ENCODE data around the gene ZNF143. TPM values are rescaled to one million over a fixed set of nuclear protein-coding genes. Genes with fewer than 3 reads are reported as not detected.

ZNF143 gene
- total and polyA plus RNA-seq, 12 donors: 6.1 to 28.8 (median 17.6) TPM

DNA sequence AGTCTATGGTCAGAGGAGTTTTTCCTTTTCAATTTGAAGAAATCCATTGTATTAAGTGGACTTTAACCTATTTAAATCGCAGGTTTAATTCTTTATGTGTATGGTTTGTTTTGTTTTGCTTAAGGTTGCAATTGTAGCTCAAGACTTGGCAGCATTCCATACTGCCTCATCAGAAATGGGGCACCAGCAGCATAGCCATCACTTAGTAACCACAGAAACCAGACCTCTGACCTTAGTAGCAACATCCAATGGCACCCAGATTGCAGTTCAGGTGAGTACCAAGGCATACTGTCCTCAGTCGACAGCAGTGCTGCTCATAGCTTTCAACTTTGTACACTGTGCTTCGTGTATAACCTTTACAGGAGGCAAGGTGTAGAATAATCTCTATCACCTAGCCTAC, 64.3 kb downstream of the ZNF143 start:
- ATAC-seq (no peak), DNase-seq (no peak)
- intact Hi-C loops (cut with DNase I): loop anchor here in 1 of 10 donors (5.0 to 10.0 kb wide), 2 partner anchors 52 to 800 kb away; no protein-coding TSS in a partner anchor
- H3K27ac ChIP-seq: no peak overlapping the region
- 96 to 98% methylated on average over 3 of the region's 3 CpGs for WGBS, 2 donors
- H3K36me3 ChIP-seq: peaks cover 0 to 69% (median 12%) of the 10 kb centered on the region in 9 donors
- TF ChIP-seq, protein P1, sequence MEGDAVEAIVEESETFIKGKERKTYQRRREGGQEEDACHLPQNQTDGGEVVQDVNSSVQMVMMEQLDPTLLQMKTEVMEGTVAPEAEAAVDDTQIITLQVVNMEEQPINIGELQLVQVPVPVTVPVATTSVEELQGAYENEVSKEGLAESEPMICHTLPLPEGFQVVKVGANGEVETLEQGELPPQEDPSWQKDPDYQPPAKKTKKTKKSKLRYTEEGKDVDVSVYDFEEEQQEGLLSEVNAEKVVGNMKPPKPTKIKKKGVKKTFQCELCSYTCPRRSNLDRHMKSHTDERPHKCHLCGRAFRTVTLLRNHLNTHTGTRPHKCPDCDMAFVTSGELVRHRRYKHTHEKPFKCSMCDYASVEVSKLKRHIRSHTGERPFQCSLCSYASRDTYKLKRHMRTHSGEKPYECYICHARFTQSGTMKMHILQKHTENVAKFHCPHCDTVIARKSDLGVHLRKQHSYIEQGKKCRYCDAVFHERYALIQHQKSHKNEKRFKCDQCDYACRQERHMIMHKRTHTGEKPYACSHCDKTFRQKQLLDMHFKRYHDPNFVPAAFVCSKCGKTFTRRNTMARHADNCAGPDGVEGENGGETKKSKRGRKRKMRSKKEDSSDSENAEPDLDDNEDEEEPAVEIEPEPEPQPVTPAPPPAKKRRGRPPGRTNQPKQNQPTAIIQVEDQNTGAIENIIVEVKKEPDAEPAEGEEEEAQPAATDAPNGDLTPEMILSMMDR (IDR thresholded peaks at IDR 0.05): no peak
- H3K27me3 ChIP-seq: no peaks in the 10 kb centered on the region
- H3K4me1 ChIP-seq: peaks cover 2 to 32% (median 18%) of the 10 kb centered on the region in 9 donors
- H3K4me3 ChIP-seq: no peak overlapping the region
- H3K9me3 ChIP-seq: no peaks in the 10 kb centered on the region

DNA sequence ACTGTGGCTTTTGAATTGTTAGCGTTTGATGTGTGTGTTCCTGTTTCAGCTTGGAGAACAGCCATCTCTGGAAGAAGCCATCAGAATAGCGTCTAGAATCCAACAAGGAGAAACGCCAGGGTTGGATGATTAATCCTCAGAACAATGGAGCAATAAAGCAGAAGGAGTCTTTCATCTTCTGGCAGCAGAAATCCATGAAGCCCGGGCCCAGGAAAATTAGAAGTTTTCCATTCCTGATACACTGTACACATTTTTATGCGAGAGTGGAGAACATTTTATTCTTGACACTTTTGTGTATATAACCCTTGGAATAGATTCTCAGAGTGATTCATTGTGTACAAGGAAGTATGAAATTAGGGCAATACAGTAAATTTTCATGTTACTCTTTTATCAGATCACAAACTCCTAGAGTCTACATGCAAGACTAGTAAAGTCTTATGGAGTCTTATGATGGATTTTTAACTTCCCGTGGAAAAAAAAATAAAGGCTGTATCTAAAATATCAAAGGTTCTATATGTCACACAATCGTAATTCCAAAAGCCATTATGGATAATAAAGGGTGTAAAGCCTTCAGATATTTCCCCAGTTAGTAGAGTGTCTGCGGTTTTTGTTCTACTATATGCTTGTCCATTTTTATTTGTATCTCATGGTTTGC, 66.8 kb downstream of the ZNF143 start:
- intact Hi-C loops (cut with DNase I): loop anchor here in 1 of 10 donors (5.0 to 10.0 kb wide), 2 partner anchors 50 to 797 kb away; no protein-coding TSS in a partner anchor
- Histone ChIP-seq H3K36me3 (peaks cover 0 to 44% (median 4%) of the 10 kb centered on the region in 9 donors), H3K4me3 (no peak overlapping the region), H3K27me3 (no peaks in the 10 kb centered on the region), H3K9me3 (no peaks in the 10 kb centered on the region), H3K27ac (peak overlapping the region in 4 of 10 donors; percentile 2 to 51 (median 12)), H3K4me1 (peaks cover 2 to 32% (median 18%) of the 10 kb centered on the region in 9 donors)
- TF ChIP-seq, protein P1 (IDR thresholded peaks at IDR 0.05): no peak
- ATAC-seq: peak in 7 of 8 donors; percentile 34 to 72 (median 58)
- WGBS, 2 donors: 51 to 57% methylated on average over 8 of the region's 8 CpGs
- peak in 1 of 2 donors; percentile 33 for DNase-seq

DNA sequence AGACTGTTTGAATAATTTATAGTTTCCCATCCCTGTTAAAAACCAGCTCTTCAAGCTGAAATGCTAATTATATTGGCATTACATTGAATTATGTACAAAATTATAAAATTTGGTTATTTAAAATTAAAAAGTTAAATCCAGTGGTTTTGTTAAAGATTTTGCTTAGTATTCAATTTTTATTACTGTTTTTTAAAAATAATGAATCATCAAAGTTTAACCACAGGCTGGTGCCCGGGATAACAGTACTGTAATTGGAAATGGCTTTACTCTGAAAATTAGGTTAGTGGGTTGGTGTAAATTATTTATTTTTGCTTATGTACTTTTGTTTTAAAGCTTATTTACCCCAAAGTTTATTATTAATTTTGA, 67.3 kb downstream of the ZNF143 start:
- no peaks in the 10 kb centered on the region for H3K9me3 ChIP-seq
- intact Hi-C loops (cut with DNase I): loop anchor here in 1 of 10 donors (5.0 to 10.0 kb wide), 2 partner anchors 49 to 797 kb away; no protein-coding TSS in a partner anchor
- no peak for DNase-seq
- TF ChIP-seq, protein P1 (IDR thresholded peaks at IDR 0.05): no peak
- no peak for ATAC-seq
- H3K4me3 ChIP-seq: no peak overlapping the region
- H3K27ac ChIP-seq: no peak overlapping the region
- H3K27me3 ChIP-seq: no peaks in the 10 kb centered on the region
- H3K4me1 ChIP-seq: peaks cover 2 to 32% (median 18%) of the 10 kb centered on the region in 9 donors
- WGBS, 2 donors: 98 to 100% methylated on average over 1 of the region's 1 CpG
- peaks cover 0 to 44% (median 4%) of the 10 kb centered on the region in 9 donors for H3K36me3 ChIP-seq

DNA sequence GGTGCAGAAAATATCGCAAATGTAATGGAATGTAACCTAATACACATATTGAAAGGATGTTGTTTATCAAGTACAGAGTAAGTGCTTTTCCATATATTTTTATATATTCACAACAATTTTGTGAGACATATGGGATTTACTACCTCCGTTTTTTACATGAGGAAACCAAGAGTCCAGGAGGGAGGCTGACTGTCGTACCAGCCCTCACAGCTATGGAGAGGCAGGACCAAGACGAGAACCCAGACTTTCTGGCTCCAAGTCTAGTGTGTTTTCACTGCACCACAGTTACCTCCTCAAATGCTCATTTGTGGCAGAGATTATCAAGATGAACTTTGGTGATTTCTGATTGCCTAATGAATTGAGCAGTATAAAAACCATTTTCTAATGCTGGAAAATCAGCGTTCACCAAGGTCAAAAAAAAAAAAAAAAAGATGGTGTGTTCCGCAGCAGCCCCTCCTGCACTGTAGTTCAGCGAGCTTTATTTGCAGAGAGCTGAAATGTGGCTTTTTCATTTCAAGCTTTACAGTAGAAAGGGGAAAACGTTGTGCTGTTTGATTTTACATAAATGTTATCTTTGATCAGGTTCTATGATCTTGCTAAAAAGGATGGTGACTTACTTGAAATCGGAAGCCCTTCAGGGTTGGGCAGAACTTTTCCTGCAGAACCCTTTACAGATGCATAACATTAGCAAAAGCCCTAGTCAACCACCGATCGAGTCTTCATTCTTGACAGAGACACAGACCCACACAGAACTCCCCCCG, 67.9 kb downstream of the ZNF143 start:
- peaks cover 0 to 44% (median 4%) of the 10 kb centered on the region in 9 donors for H3K36me3 ChIP-seq
- no peaks in the 10 kb centered on the region for H3K27me3 ChIP-seq
- intact Hi-C loops (cut with DNase I): loop anchor here in 1 of 10 donors (5.0 to 10.0 kb wide), 2 partner anchors 49 to 796 kb away; no protein-coding TSS in a partner anchor
- ATAC-seq: no peak
- 82 to 84% methylated on average over 12 of the region's 12 CpGs for WGBS, 2 donors
- no peak overlapping the region for H3K4me3 ChIP-seq
- peak overlapping the region in 4 of 10 donors; percentile 8 to 29 (median 17) for H3K27ac ChIP-seq
- DNase-seq: no peak
- TF ChIP-seq, protein P1 (IDR thresholded peaks at IDR 0.05): no peak
- H3K4me1 ChIP-seq: peaks cover 2 to 32% (median 18%) of the 10 kb centered on the region in 9 donors
- no peaks in the 10 kb centered on the region for H3K9me3 ChIP-seq

All from heart right ventricle (tissue), 16 donors.